Suprapubic skin (tissue), 4 donors: Measurements from ENCODE around the gene GLG1.

Experiments
- EP300 ChIP-seq: sonication (generic); formaldehyde crosslinking; IDR thresholded peaks from one replicate; pipeline ENCODE4 v1.6.1; 2017; ENCODE audit warnings: antibody characterized with exemption
- POLR2A ChIP-seq, 2 donors: fragments of 450-650 bp; IDR thresholded peaks; one replicate each; pipeline ENCODE4 v1.6.1; 2017; ENCODE audit warnings: antibody characterized with exemption in 2 of 2, mild to moderate bottlenecking in 2 of 2, moderate library complexity in 2 of 2
- POLR2AphosphoS5 ChIP-seq, 3 donors: sonication (generic); formaldehyde crosslinking; IDR thresholded peaks; one replicate each; pipeline ENCODE4 v1.6.1; 2017; ENCODE audit warnings: antibody characterized with exemption in 3 of 3
- TF ChIP-seq, protein P1 (sequence below), 2 donors: fragments of 200-600 bp in 1 of 2; fragments of 450-650 bp in 1 of 2; sonication (generic) in 1 of 2; IDR thresholded peaks; one replicate each; pipeline ENCODE4 v1.5.1; 2016 to 2019; ENCODE audit warnings: antibody characterized with exemption in 2 of 2, mild to moderate bottlenecking in 1 of 2, moderate library complexity in 1 of 2

- TF ChIP-seq, protein P1, sequence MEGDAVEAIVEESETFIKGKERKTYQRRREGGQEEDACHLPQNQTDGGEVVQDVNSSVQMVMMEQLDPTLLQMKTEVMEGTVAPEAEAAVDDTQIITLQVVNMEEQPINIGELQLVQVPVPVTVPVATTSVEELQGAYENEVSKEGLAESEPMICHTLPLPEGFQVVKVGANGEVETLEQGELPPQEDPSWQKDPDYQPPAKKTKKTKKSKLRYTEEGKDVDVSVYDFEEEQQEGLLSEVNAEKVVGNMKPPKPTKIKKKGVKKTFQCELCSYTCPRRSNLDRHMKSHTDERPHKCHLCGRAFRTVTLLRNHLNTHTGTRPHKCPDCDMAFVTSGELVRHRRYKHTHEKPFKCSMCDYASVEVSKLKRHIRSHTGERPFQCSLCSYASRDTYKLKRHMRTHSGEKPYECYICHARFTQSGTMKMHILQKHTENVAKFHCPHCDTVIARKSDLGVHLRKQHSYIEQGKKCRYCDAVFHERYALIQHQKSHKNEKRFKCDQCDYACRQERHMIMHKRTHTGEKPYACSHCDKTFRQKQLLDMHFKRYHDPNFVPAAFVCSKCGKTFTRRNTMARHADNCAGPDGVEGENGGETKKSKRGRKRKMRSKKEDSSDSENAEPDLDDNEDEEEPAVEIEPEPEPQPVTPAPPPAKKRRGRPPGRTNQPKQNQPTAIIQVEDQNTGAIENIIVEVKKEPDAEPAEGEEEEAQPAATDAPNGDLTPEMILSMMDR (IDR thresholded peaks at IDR 0.05), result no peak
- TF ChIP-seq POLR2A (IDR thresholded peaks at IDR 0.05) (no peak), EP300 (no peak), POLR2AphosphoS5 (IDR thresholded peaks at IDR 0.05) (no peak)
These were observed 175.4 kb downstream of the GLG1 start for GRCh38 chr16:74431516-74431915.
